HPDE6-E6E7 (cell line): ENCODE results near the gene DHX32.
"Not testable (repeated sequence)": the region's sequence is repeated elsewhere in the genome, so short reads cannot be mapped to it uniquely, and the experiment has no call there.

ENCODE experiments used
- DNase-seq: peaks from one replicate; pipeline ENCODE4 v3.0.0; 2011; ENCODE audit warnings: missing footprints; ENCODE audit errors: extremely low spot score

DHX32 gene

GRCh38 chr10:125895130-125896087, 14.3 kb upstream of the DHX32 start:
- not testable (repeated sequence) for DNase-seq

DNA sequence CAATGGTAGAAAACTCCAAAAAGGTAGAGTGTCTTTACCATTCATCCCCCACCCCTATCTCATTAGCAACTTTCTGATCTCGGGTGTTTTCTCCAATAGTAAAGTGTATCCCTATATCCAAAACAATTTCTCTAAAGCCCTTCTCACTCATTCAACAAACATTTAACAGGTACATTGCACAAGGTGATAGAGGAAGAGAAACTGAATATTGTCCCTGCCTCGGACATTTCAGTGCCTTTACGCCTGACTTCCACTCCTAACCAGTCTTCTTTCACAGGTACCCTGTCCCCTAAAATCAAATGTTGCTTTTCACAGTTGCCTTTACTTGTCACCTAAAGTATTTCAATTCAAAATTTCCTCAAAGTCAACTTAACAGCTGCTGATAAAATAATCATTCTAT, 13.1 kb upstream of the DHX32 start:
- not testable (repeated sequence) for DNase-seq

GRCh38 chr10:125892402-125892801, 11.3 kb upstream of the DHX32 start:
- not testable (repeated sequence) for DNase-seq

DNA sequence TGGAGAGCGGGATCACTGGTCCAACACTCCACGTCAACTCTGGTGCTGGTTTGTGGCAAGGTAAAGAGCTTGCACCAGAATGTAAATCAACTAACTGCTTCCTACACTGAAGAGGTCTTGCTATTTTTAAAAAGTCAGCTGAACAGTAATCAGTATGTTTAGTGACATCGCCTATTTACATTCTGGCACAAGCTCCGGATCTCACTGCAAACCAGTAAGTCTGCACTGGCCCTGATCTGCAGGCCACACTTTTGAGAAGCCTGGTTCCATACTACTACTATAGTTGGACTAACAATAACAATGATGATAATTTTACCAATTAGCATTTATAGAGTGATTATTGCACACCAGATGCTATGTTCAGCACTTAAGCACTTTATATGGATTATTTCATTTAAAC, 8.3 kb upstream of the DHX32 start:
- not testable (repeated sequence) for DNase-seq

- DNase-seq = no peak
Measured at GRCh38 chr10:125886914-125887512, 5.9 kb upstream of the DHX32 start.

- DNase-seq = no peak
Measured at GRCh38 chr10:125883211-125883610, 2.1 kb upstream of the DHX32 start.

- DNase-seq = no peak
Measured at GRCh38 chr10:125882596-125882995, 1.5 kb upstream of the DHX32 start.

DNA sequence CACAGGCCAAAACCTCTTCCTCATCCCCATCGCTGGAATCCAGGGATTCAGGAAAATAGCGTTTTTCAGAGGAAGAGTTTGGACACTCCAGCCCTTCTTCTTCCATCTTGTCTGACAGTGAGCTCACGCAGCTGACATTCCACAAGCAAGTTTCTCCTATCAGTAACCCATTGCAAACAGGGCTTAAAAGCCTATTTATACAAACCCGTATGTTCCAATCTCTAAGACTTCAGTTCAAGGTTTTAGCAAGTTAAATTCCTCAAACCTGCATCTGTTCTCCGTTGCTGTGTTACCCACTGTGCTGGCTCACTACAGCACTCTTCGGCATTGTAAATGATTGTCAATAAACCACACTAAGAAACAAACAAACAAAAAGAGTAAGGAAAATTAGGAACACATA, 373 bp downstream of the DHX32 start:
- DNase-seq = no peak

GRCh38 chr10:125878957-125879835, 1.9 kb downstream of the DHX32 start:
- peak; percentile 73 for DNase-seq

DNA sequence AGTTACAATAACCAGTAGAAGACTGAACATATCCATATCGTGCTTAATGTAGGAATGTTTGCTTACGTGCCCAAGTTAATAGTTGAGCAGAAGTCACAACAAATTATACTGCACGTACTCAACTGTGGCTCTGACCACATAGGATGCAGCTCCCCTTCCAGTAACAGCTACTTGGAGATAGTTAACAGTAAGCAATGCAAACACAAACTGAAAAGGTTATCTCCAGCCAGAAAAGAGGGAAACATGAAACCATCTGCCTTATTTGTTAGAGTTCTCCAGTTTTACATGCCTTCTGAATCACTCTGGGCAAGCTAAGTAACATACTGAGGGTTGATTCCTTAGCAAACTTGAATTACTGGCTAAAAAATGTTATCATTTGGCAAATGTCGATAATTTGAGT, 9.8 kb downstream of the DHX32 start:
- DNase-seq = no peak

DNA sequence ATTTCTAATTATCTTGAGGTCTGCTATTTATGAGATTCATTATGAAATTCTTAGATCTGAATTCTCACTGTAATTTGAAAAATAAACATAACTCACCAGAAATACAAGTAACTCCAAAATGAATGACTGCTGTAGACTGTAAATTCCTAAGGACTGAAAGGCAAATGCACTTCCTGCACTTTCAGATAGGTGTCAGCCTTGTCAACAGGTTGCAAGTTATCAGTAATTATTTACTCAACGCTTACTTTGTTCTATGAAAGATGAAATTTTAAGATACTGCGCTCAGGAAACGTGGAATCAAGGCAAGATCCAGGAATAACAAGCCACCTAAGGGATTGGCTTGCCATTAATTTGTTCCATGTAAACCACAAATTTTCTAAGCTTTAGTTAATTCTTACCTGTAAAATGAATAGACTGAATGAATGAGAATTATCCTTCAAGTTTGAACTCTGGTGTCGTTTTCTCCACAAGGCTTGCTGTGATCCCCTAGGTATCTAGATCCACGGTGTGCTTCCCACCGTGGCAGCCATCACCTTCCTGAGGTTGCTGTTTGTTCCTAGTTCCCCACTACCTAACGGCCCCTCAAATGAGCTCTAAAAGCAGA, 12.6 kb downstream of the DHX32 start:
- peak; percentile 14 for DNase-seq

GRCh38 chr10:125866421-125867029, 14.6 kb downstream of the DHX32 start:
- no peak for DNase-seq

DNA sequence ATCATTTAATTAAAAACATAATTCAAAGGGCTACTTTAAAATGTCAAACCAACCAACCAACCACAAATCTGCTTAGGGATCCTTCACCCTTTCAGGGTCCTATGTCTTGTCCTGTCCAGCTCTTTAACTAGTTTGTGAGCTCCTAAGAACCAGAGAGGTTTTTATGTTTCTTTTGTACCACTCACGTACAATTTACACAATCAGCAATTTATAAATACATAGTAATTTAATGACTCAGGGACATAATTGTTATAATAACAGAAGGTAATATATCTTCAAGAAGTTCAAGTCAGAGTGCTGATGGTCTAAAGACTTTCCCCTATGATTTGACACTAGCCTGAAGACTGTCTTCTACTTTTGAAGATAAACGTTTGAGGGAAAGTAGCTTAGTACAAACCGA, 16.0 kb downstream of the DHX32 start:
- DNase-seq = no peak

GRCh38 chr10:125859128-125859817, 21.8 kb downstream of the DHX32 start:
- no peak for DNase-seq

DNA sequence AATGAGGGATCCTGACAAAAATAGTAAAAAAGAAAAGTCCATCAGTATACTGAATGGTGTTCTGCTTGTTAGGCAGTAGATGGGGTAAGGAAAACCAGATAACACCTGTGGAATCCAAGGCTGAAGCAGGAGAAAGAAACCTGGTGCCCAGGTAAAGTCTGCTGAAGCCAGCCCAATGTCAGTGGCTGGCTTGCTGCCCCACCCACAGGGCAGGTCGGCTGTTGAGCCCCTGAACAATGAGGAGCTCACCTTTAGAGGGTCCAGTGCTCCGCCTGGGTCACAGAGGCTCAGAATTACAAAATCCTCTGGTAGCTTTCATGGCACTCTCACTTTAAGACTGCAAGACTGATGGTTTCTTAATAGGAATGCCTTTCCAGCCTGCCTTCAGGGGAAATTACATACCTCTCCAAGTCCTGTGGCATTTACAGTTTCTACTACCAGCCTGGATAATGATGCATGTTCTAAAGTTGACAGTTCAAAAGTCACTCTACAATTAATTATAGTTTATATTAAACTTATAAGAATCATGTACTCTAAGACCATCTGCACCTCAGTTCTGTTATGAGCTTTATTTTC, 23.8 kb downstream of the DHX32 start:
- no peak for DNase-seq

GRCh38 chr10:125852487-125852886, 28.6 kb downstream of the DHX32 start:
- no peak for DNase-seq

DNA sequence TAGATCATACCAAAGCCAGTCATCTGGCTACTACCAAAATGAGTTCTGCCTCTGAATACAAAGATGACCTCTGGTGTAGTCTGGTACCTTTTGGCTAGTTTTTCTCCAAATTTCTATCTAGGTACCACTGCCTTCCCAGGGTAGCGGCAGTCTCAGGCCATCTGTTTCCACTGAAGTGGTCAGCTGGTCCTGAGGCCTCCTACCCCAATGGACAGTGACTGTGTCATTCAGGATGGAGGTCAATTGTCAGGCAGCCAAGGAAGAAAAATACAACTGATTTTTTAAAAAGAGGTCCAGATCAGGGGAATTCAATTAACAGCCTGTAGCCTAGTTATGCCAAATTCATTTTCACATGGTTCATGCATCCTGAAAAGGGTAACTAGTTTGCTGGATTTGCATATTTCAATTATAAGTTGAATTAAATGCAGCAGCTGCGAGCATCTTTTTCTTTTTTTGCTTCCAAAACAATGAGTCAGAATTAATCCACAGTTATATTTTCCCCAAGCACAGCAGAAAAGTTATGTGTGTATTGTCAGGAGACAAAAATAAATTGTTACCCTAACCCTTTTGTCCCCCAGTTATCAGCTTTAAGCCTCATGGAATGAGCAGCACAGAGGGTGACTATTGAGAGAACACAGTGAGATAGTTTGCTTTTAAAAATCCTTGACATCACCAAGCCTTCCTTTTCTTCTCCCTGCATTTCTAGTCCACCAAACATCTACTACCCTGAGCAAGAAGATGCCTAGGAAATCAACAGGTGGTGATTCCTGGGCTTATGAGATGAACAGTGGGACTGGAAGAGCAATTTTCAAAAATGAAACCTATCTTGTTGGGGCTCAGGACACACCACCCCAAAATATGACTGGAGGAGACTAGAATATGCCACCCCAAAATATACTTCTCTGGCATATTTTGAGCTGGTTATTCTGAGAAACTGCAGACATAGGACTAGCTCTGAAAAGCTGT, 30.0 kb downstream of the DHX32 start:
- DNase-seq = no peak

DNA sequence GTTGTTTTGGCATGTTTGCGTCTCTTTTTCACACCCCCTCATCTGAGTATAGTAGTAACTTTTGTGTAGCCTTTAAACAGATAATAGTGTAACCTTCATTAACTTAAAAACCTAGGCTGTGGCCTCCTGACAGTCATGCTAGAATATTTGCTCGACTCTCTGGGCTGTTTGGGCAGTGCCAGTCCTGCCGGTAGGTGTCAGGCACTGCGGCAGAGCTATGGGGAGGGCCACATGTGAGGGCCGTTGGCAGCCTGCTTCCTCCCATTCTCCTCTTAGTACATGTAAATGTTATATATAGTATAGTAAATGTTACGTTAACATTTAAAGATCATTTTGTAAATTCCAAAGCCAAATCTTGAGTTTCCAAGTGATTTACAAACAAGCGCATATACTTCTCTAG, 31.6 kb downstream of the DHX32 start:
- no peak for DNase-seq

DNA sequence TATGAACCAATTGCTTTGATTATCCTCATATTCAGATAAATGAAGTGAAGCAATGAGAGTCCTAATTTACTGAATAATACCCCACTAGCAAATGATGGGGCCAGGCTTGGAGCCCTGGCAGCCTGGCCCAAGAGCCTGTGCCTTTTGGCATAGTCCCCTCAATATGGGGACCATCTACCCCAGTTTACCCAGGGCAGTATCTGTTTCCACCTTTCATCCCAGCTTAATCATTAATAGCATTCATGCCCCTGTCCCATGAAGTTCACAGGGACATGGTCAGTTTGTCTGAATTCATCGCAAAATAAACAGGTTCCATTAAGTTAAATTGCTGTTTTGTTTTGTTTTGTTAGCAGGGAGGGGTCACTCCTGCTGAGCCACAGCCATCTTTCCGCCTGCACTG, 32.2 kb downstream of the DHX32 start:
- no peak for DNase-seq
